RWPE1 (cell line): ENCODE measurements around the gene ODF4.
"Not testable (repeated sequence)": the region's sequence is repeated elsewhere in the genome, so short reads cannot be mapped to it uniquely, and the experiment has no call there.

Experiments
- CTCF ChIA-PET: fragments of 350-600 bp; sonication (Branson Sonifier 250); formaldehyde crosslinking; extraction: SDS; loops from one replicate; lab custom pipeline; 2021; lab: Yijun Ruan, JAX
- POLR2A ChIA-PET: fragments of 400-600 bp; formaldehyde crosslinking; extraction: SDS; loops from one replicate; lab custom pipeline; 2020; ENCODE audit warnings: antibody characterized with exemption; ENCODE audit not compliant: low non-redundant PET; lab: Yijun Ruan, JAX
- DNase-seq: peaks from one replicate; pipeline ENCODE4 v3.0.0; 2012; ENCODE audit warnings: low spot score
- H3K27ac ChIP-seq: fragments of 450-650 bp; 2 replicates; pipeline ENCODE4 v1.5.1; 2017
- TF ChIP-seq, protein P1 (sequence below): fragments of 450-650 bp; conservative IDR thresholded peaks from 2 replicates; pipeline ENCODE4 v1.5.1; 2017; ENCODE audit warnings: low read depth, mild to moderate bottlenecking

The ODF4 gene

DNA sequence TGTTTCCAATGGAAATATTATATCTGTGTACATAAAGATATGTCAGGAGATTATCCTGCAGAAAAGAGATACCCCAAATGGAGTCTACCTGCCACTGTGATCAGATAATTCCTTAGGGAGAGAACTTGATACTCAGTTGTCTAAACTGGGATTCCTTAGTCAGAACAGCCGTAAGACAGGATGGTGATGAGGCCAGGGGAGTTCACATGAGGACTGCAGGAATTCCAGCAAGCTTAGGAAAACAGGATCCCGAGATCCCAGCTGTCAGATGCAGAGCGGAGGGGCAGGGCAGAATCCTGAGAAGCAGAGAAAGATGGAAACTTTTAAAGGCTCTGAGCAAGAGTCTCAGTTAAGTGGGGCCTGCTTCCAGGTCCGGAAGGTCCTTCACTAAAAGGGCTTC is 32.1 kb downstream of the ODF4 start:
- POLR2A ChIA-PET, result no interaction called here
- no peak overlapping the region for H3K27ac ChIP-seq
- CTCF ChIA-PET, result no interaction called here
- DNase-seq, result no peak
- TF ChIP-seq, protein P1, sequence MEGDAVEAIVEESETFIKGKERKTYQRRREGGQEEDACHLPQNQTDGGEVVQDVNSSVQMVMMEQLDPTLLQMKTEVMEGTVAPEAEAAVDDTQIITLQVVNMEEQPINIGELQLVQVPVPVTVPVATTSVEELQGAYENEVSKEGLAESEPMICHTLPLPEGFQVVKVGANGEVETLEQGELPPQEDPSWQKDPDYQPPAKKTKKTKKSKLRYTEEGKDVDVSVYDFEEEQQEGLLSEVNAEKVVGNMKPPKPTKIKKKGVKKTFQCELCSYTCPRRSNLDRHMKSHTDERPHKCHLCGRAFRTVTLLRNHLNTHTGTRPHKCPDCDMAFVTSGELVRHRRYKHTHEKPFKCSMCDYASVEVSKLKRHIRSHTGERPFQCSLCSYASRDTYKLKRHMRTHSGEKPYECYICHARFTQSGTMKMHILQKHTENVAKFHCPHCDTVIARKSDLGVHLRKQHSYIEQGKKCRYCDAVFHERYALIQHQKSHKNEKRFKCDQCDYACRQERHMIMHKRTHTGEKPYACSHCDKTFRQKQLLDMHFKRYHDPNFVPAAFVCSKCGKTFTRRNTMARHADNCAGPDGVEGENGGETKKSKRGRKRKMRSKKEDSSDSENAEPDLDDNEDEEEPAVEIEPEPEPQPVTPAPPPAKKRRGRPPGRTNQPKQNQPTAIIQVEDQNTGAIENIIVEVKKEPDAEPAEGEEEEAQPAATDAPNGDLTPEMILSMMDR, result no peak

DNA sequence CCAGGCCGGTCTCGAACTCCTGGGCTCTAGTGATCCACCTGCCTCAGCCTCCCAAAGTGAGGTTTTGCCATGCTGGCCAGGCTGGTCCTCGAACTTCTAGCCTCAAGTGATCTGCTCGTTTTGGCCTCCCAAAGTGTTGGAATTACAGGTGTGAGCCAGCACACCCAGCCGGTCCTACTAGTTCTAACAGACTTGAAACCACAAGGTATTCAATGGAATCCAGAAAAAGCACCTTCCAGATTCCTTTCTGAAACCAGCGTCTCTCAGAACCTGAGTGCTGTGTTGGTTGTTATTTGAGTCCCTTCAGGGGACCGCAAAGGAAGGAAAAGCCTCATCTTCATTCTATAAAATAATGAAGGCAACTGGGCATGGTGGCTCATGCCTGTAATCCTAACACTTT is 32.8 kb downstream of the ODF4 start:
- ChIA-PET POLR2A (no interaction called here), CTCF (no interaction called here)
- TF ChIP-seq, protein P1, result no peak
- no peak for DNase-seq
- no peak overlapping the region for H3K27ac ChIP-seq

DNA sequence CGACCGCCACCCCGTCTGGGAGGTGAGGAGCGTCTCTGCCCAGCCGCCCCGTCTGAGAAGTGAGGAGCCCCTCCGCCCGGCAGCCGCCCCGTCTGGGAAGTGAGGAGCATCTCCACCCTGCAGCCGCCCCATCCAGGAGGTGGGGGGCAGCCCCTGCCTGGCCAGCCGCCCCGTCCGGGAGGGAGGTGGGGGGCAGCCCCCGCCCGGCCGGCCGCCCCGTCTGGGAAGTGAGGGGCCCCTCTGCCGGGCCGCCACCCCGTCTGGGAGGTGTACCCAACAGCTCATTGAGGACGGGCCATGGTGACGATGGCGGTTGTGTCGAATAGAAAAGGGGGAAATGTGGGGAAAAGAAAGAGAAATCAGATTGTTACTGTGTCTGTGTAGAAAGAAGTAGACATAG is 34.2 kb downstream of the ODF4 start:
- DNase-seq, POLR2A ChIA-PET, CTCF ChIA-PET, H3K27ac ChIP-seq: not testable (repeated sequence)

DNA sequence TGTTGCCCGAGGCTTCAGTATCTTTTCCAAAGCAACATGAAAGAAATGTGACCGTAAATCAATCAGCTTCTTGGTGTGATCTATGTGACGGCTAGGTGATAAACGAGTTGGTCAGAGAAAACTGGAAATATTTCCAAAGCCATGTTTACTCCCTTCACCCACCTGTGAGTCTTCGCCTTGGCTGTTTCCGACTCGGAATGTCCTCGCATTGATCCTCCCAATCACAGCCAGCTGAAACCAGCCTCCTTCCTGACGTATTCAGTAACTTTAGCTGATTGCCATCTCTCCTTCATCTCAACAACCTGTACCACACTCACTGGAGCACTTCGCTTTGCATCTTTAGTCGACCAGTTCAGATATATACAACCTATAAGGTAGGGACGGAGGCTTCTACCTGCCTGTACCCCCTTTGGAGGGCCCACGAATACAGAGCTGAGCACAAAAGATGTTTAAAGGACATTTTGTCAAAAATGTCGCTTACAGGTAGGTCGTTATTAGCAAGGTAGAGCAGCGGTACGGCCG is 36.2 kb downstream of the ODF4 start:
- TF ChIP-seq, protein P1, result no peak
- DNase-seq, result no peak
- ChIA-PET POLR2A (no interaction called here), CTCF (interaction anchor here (1.4 kb wide), 1 partner anchor 410 kb away, joined by 5 read pairs; no protein-coding TSS in a partner anchor)
- peak overlapping the region; percentile 89 for H3K27ac ChIP-seq

DNA sequence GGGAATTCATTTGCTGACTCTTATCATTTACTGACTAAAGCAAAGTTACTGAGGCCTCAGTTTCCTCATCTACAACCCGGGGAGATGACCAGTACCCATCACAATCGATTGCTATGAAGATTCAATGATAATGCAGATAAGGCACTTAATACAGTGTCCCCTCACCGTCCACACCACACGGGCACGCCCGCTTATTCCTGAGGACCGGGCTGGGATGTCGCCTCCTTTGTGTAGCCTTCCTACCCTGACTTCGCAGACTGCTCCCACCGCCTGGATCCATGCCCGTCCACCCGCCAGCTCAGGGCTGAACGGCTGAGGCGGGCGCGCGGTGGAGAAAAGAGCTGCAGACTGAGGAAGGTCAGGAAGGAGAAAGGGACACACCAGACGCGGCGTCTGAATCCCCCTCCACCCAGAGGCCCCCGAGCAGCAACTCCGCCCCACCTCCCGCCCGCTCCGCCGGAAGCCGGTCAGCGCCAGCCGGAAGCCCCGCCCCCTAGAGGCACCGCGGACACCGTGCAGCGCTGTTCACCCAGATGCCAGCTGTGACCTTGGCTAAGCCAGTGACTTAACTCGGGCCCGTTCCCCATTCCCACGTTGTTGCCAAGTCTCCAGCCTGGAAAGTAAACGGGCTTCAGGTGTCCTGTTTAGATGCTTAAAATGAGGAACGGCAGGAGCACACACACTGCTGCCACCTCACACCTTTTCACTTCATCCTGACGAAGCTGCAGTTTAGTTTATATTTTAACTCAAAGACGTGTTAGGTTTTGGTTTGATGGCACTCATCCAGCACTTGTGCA is 36.8 kb downstream of the ODF4 start, which contains the start of gene KRABD2:
KRABD2 (minus strand) TSS at position 434 of the 797 bp plus-strand sequence.
- TF ChIP-seq, protein P1, result peak; percentile 61
- POLR2A ChIA-PET, result interaction anchor here (0.7 to 0.8 kb wide), 2 partner anchors 19 to 129 kb away, joined by 3 to 5 read pairs; partner anchors contain the start of gene CTC1
- peak within 1 kb of the TSS; percentile 89 for H3K27ac ChIP-seq
- CTCF ChIA-PET, result interaction anchor here (0.6 to 1.4 kb wide), 6 partner anchors 22 to 1125 kb away, joined by 3 to 5 read pairs (median 4); partner anchors contain the start of genes CTDNEP1, MYH10 and NDEL1
- peak; percentile 93 for DNase-seq

DNA sequence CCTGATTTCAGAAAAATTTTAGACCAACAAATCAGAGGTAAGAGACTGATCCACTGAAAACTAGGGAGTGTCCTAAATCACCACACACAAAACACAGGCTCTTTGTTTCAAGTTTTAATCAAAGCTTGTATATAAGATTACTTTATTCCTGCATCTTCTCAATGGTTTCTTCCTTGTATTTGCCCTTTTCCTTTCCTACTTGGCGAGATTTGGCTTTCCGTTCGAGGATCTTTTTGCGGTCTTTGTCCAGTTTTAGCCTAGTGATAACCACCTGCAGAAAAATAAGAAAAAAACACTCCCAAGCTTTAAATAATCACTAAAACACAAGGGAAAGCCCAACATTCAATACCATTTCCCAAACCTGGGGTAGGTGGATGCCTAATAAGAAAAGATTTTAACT is 37.8 kb downstream of the ODF4 start:
- CTCF ChIA-PET, result interaction anchor here (0.6 to 1.4 kb wide), 4 partner anchors 21 to 1126 kb away, joined by 3 to 5 read pairs (median 4); partner anchors contain the start of gene CTDNEP1
- no peak overlapping the region for H3K27ac ChIP-seq
- no peak for DNase-seq
- TF ChIP-seq, protein P1, result no peak
- POLR2A ChIA-PET, result interaction anchor here (0.8 kb wide), 1 partner anchor 20 kb away, joined by 3 read pairs; no protein-coding TSS in a partner anchor

DNA sequence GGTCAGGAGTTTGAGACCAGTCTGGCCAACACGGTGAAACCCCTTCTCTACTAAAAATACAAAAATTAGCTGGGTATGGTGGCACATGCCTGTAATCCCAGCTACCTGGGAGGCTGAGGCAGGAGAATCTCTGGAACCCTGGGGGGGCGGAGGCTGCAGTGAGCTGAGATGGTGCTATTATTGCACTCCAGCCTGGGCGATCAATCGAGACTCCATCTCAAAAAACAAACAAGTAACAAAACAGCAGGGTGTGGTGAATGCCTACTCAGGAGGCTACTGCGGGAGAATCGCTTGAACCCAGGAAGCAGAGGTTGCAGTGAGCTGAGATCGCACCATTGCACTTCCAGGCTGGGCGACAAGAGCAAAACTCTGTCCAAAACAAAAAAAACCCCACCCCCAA is 38.5 kb downstream of the ODF4 start:
- H3K27ac ChIP-seq, result peak overlapping the region; percentile 72
- DNase-seq, CTCF ChIA-PET, POLR2A ChIA-PET: not testable (repeated sequence)
